Stimulated activated CD8-positive, alpha-beta memory T cell treated with anti-CD3 and anti-CD28 coated beads, Interleukin-2, amount 100 ng/mL, for 1 hour (primary cell): ENCODE measurements around the gene AFF4.

Experiments used
- DNase-seq, 2 donors: peaks; one replicate each; pipeline ENCODE4 v3.0.0-alpha.2; 2020; ENCODE audit warnings: low read depth in 2 of 2

Gene AFF4

GRCh38 chr5:132827943-132828673, 135.3 kb downstream of the AFF4 start:
- DNase-seq: no peak

- DNase-seq: no peak
Measured at GRCh38 chr5:132826424-132827082, 136.9 kb downstream of the AFF4 start.

- no peak for DNase-seq
Measured at GRCh38 chr5:132825834-132826391, 137.5 kb downstream of the AFF4 start.
